HG03097 (cell line): Measurements from ENCODE around the gene UCN.
"Not testable (repeated sequence)": the region's sequence is repeated elsewhere in the genome, so short reads cannot be mapped to it uniquely, and the experiment has no call there.

ENCODE experiments used
- ATAC-seq: cut with Tn5 transposase; IDR thresholded peaks from one replicate; pipeline ENCODE4 v1.9.1; 2021; ENCODE audit not compliant: unreplicated experiment, low FRiP score

The UCN gene

GRCh38 chr2:27316655-27317412, 8.6 kb upstream of the UCN start:
- no peak for ATAC-seq

GRCh38 chr2:27315122-27315521, 6.9 kb upstream of the UCN start:
- no peak for ATAC-seq

GRCh38 chr2:27314709-27315108, 6.5 kb upstream of the UCN start:
- no peak for ATAC-seq

DNA sequence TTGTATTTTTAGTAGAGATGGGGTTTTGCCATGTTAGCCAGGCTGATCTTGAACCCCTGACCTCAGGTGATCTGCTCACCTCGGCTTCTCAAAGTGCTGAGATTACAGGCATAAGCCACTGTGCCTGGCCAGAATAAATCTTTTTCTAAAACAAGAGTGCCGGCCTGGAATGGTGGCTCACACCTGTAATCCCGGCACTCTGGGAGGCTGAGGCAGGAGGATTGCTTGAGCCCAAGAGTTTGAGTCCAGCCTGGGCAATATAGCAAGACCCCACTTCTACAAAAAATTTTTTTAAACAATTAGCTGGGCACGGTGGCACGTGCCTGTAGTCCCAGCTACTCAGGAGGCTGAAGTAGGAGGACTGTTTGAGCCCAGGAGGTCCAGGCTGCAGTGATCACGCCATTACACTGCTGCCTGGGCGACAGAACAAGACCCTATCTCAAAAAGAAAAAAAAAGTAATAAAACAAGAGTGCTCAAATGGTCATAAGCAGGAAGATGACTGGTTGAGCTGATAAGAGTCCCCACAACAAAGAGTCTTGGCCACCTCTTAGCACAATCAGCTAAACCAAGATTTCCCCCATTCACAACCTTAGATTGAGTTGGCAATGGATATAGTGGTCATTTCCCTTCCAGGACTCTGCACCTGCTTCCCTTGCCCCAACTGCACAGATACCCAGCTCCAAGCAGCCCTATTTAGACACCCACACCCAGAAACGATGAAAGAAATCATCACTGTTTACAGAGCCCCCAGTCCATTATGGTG, 5.8 kb upstream of the UCN start:
- ATAC-seq, result no peak

GRCh38 chr2:27312152-27312551, 3.9 kb upstream of the UCN start:
- ATAC-seq, result no peak

DNA sequence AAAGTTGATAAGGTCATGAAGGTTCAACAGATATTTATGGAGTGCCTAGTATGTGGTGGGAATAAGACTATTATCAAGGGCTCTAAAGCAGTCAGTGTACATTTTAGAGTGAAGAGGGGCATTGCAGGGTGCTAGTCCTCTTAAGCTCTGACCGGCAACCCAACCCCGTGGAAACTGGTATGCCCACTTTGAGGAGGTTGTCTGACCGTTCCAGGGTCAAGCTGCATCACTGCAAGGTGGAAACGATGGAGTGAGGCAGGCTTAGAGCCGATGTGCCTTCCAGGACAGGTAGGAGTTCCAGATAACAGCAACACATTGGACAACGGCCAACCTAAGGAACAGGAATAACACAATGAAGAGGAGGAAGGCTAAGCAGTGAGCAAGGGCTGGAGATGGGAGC, 1.4 kb upstream of the UCN start:
- no peak for ATAC-seq

GRCh38 chr2:27307545-27308358, 493 bp downstream of the UCN start:
- no peak for ATAC-seq

DNA sequence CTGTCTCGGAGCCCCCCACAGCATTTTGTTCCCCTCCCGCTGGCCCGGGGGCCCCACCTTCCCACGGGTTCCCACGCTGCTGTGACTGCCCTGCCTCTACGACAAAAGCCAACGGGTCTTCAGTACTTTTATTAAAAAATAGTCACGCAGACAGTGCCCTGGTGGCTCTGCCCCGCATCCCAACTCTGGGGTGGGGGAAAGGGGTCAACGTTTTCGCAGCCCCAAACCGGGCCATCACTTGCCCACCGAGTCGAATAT, 1.0 kb downstream of the UCN start:
- no peak for ATAC-seq

- ATAC-seq, result no peak
Observed at GRCh38 chr2:27306573-27307286, 1.5 kb downstream of the UCN start.

DNA sequence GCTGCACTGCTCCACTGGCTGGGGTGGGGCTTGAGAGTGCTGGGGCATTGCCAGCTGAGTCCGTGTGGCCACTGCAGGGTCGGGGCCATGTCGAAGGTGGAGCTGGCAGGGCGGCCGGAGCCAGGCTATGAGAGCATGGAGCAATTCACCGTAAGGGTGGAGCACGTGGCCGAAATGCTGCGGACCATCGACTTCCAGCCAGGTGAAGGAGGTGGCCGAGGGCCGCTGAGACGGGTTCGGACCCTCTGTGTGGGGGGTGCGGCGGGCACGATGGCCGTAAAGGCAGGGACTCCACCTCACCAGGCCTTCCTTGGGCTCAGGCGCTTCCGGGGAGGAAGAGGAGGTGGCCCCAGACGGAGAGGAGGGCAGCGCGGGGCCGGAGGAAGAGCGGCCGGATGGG, 2.1 kb downstream of the UCN start:
- ATAC-seq, result no peak

GRCh38 chr2:27305516-27305915, 2.7 kb downstream of the UCN start:
- no peak for ATAC-seq

DNA sequence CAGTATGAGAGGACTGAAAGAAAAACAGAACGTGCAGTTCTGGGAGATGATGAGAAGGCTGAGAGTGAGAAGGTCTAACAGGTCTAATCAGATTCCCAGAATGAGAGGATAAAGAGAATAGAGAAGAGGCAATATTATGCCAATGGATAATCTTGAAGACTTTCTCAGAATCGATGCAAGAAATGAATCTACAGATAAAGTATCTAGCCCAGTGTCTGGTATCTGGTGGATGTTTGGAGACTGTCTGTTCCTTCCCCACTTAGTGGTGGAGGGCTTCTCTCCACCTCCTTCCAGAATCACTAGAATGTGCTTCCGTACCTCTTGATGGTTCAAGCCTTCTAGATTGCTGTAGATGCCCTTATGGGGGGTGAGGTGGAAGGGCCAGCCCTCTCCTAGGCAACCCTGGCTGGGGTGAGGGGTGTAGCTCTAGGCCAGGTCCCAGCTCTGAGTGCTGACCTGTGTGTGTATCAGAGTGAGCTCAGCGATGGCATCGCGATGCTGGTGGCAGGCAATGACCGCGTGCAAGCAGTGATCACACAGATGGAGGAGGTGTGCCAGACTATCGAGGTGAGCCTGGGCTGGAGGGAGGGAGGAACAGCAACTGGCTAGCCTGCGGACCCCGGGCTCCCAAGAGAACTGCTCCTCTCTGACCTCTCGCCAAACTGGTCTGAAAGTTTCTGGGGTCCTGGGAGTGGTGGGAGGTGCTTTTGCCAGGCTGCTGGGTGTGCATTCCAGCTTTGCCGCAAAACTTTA, 3.6 kb downstream of the UCN start:
- ATAC-seq, result no peak

DNA sequence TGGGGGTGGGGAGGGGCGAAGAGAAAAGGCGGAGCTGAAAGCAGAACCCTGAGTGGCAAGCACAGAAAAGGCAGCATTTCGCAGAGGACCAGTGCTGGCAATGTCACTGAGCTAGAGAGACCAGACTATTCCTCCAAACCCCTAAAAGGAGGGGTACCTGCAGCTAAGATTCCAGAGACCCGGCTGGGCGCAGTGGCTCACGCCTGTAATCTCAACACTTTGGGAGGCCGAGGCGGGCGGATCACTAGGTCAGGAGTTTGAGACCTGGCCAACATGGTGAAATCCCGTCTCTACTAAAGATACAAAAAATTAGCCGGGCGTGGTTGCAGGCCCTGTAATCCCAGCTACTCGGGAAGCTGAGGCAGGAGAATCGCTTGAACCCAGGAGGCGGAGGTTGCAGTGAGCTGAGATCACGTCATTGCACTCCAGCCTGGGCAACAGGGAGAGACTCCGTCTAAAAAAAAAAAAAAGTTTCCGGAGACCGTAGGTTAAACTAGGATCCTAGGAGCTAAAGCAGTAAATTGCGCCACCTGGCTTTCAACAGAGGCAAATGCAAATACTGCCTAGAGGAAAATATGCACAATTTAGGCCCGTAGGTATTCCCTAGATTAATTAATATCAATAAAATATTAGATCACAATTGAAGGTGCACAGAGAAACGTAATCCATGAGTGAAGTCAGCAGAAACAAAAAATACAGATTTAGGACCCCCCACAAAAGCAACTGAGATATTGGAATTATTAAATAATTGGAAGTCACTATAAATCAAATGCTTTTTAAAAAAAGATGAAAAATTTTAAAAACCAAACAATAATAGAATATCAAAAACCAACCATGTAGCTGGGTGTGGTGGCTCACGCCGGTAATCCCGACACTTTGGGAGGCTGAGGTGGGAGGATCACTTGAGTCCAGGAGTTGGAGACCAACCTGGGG, 4.9 kb downstream of the UCN start:
- ATAC-seq, result no peak

GRCh38 chr2:27300606-27301005, 7.6 kb downstream of the UCN start:
- not testable (repeated sequence) for ATAC-seq

GRCh38 chr2:27298391-27299080, 9.7 kb downstream of the UCN start:
- no peak for ATAC-seq

GRCh38 chr2:27297195-27297594, 11.1 kb downstream of the UCN start:
- no peak for ATAC-seq

- ATAC-seq, result no peak
Observed at GRCh38 chr2:27296481-27296880, 11.8 kb downstream of the UCN start.

- ATAC-seq, result no peak
Observed at GRCh38 chr2:27294928-27295327, 13.3 kb downstream of the UCN start.

- no peak for ATAC-seq
Observed at GRCh38 chr2:27291865-27292264, 16.4 kb downstream of the UCN start.
